ENCODE measurements around the gene SHKBP1. TPM values are rescaled to one million over a fixed set of nuclear protein-coding genes. Genes with fewer than 3 reads are reported as not detected.

SHKBP1 gene
- total and polyA plus RNA-seq, 9 of the 15 experiments (the other 6 are each of a cell fraction or from before 2014, with no cell fraction given), result 1.2 to 58.1 (median 22.3) TPM

GRCh38 chr19:40530091-40530901, 46.4 kb upstream of the SHKBP1 start (continued):
- TF ChIP-seq EHMT2 (IDR thresholded peaks at IDR 0.05), result peak; percentile 82
- no peak for TF ChIP-seq CHD2 (IDR thresholded peaks at IDR 0.05; ENCODE audit: low read depth, low read length)
- TF ChIP-seq SIN3A (IDR thresholded peaks at IDR 0.05; ENCODE audit: borderline replicate concordance in 2 of 2, control insufficient read depth in 1 of 2, low read depth in 2 of 2, low read length in 2 of 2), result peak in 1 of 2 experiments; percentile 33; a peak in 1 of 4 replicates
- TF ChIP-seq ZNF280A (IDR thresholded peaks at IDR 0.05; ENCODE audit: low read depth, partially characterized antibody), result no peak

GRCh38 chr19:40533508-40533907, 43.2 kb upstream of the SHKBP1 start:
- Histone ChIP-seq H3K9me3 (replicated peaks; ENCODE audit: control insufficient read depth, insufficient read depth, low read depth, low read length) (no peaks in the 10 kb centered on the region), H4K20me1 (replicated peaks; ENCODE audit: control insufficient read depth, insufficient read depth, low read length) (no peaks in the 10 kb centered on the region), H3K4me2 (ENCODE audit: insufficient read depth, low read length) (no peak overlapping the region), H3K4me3 (no peak overlapping the region), H3K27me3 (ENCODE audit: control insufficient read depth in 2 of 2, insufficient read depth in 2 of 2, low read length in 2 of 2) (no peaks in the 10 kb centered on the region), H2AFZ (ENCODE audit: low read depth, low read length) (no peak overlapping the region), H3K9me1 (ENCODE audit: control insufficient read depth, insufficient read depth, low read length) (no peaks in the 10 kb centered on the region), H3K36me3 (ENCODE audit: control insufficient read depth, insufficient read depth, low read length) (no peaks in the 10 kb centered on the region), H3K4me1 (replicated peaks in 1 of 2; ENCODE audit: control insufficient read depth in 2 of 2, insufficient read depth in 2 of 2, low read length in 2 of 2) (peaks cover 15 to 36% of the 10 kb centered on the region in 2 experiments), H3K79me2 (ENCODE audit: control insufficient read depth, insufficient read depth, low read length) (no peaks in the 10 kb centered on the region), H3K27ac (ENCODE audit: extremely low read depth, low read depth, low read length) (no peak overlapping the region), H3K9ac (ENCODE audit: insufficient read depth in 1 of 2, low read depth in 2 of 2, low read length in 2 of 2) (no peak overlapping the region)
- DNase-seq (ENCODE audit: extremely low read depth in 1 of 4, low spot score in 3 of 4) (no peak), FAIRE-seq (no peak), ATAC-seq (no peak)
- intact Hi-C loops (cut with micrococcal nuclease), result no loop called here
- WGBS (ENCODE audit: insufficient coverage, low coverage, missing lambda C conversion rate), result 21% methylated on average over 2 of the region's 2 CpGs
- CTCF ChIA-PET (ENCODE audit: low intra/inter-chr PET ratio), result no interaction called here
- in situ Hi-C loops (cut with MboI), result no loop called here
- POLR2A ChIA-PET, result interaction anchor here (1.0 to 1.7 kb wide), 3 partner anchors 10 to 69 kb away, joined by 3 to 5 read pairs (median 5); no protein-coding TSS in a partner anchor
- BruUV-seq (replicated peaks), result no TSS peak
- TF ChIP-seq PKNOX1 (IDR thresholded peaks at IDR 0.05), result 0 out of 2 replicates have a peak, but pooled peaks have one; percentile 10
- TF ChIP-seq TEAD4 (IDR thresholded peaks at IDR 0.05; ENCODE audit: low read length), result no peak
- TF ChIP-seq TEAD4 (CRISPR knock-in tag; IDR thresholded peaks at IDR 0.05; ENCODE audit: borderline replicate concordance), result no peak
- peak; percentile 43; the same call in 1 of the 2 replicates for TF ChIP-seq REST (IDR thresholded peaks at IDR 0.05; ENCODE audit: borderline replicate concordance)
- no peak for TF ChIP-seq REST (CRISPR knock-in tag; IDR thresholded peaks at IDR 0.05; ENCODE audit: low read depth)

All from K562 (cell line).